ENCODE data around the gene LEPROT.

DNA sequence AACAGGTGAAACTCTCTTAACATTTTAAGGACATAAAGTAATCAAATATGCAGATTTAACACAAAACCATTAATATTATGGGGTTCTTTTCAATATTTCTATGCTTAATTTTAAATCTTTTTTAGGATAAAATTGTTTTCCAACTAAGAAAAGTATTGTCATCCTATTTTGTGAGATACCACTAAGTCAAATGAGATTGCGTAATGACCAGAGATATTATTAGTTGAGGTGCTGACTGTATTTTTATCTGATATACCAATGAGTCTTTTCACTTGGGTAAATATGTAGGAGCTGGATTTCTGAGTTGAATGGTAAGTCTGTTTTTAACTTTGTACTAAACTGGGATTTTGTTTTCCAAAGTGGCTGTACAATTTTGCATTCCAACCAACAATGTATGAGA, 25.4 kb downstream of the LEPROT start:
- TF ChIP-seq, protein P1, sequence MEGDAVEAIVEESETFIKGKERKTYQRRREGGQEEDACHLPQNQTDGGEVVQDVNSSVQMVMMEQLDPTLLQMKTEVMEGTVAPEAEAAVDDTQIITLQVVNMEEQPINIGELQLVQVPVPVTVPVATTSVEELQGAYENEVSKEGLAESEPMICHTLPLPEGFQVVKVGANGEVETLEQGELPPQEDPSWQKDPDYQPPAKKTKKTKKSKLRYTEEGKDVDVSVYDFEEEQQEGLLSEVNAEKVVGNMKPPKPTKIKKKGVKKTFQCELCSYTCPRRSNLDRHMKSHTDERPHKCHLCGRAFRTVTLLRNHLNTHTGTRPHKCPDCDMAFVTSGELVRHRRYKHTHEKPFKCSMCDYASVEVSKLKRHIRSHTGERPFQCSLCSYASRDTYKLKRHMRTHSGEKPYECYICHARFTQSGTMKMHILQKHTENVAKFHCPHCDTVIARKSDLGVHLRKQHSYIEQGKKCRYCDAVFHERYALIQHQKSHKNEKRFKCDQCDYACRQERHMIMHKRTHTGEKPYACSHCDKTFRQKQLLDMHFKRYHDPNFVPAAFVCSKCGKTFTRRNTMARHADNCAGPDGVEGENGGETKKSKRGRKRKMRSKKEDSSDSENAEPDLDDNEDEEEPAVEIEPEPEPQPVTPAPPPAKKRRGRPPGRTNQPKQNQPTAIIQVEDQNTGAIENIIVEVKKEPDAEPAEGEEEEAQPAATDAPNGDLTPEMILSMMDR (conservative IDR thresholded peaks at IDR 0.05; ENCODE audit: low read depth in 2 of 2), result no peak
- TF ChIP-seq POLR2AphosphoS5 (IDR thresholded peaks at IDR 0.05; ENCODE audit: low read depth) (no peak), NANOG (IDR thresholded peaks at IDR 0.05; ENCODE audit: borderline replicate concordance) (no peak), EZH2 (IDR thresholded peaks at IDR 0.05; ENCODE audit: low read depth, unreplicated experiment) (no peak), CREB1 (CRISPR knock-in tag; IDR thresholded peaks at IDR 0.05; ENCODE audit: low read depth) (no peak), EZH2phosphoT487 (IDR thresholded peaks at IDR 0.05; ENCODE audit: unreplicated experiment) (no peak), REST (IDR thresholded peaks at IDR 0.05; ENCODE audit: unreplicated experiment) (no peak)
- TF ChIP-seq, protein P2, sequence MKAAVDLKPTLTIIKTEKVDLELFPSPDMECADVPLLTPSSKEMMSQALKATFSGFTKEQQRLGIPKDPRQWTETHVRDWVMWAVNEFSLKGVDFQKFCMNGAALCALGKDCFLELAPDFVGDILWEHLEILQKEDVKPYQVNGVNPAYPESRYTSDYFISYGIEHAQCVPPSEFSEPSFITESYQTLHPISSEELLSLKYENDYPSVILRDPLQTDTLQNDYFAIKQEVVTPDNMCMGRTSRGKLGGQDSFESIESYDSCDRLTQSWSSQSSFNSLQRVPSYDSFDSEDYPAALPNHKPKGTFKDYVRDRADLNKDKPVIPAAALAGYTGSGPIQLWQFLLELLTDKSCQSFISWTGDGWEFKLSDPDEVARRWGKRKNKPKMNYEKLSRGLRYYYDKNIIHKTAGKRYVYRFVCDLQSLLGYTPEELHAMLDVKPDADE (IDR thresholded peaks at IDR 0.05), result no peak
